VCaP (cell line): Measurements from ENCODE around the gene CAP2.

Source experiments
- H3K27ac ChIP-seq: fragments of 450-650 bp; 2 replicates; pipeline ENCODE4 v1.5.1; 2017
- TF ChIP-seq, protein P1 (sequence below): fragments of 450-650 bp; conservative IDR thresholded peaks from 2 replicates; pipeline ENCODE4 v1.5.1; 2017; ENCODE audit warnings: mild to moderate bottlenecking, moderate library complexity

The CAP2 gene

DNA sequence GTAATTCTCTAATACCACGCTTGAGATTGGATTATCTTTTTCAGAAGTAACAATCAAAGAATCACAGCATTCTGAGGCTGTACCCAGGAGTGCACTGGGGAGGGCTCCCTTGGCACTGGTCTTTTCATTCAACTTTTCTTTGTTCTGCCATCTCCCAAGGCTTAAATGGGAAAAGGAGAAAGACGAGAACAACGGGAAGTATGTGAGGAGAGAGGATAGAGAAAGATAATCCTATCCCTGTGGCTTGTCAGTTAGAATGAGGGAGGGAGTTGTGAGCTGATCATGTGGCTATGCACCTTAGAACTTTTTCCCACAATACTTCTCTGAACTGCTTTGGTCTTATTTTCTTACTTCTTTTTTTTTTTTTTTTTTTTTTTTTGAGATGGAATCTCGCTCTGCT is 83.1 kb downstream of the CAP2 start:
- H3K27ac ChIP-seq, result no peak overlapping the region
- TF ChIP-seq, protein P1, sequence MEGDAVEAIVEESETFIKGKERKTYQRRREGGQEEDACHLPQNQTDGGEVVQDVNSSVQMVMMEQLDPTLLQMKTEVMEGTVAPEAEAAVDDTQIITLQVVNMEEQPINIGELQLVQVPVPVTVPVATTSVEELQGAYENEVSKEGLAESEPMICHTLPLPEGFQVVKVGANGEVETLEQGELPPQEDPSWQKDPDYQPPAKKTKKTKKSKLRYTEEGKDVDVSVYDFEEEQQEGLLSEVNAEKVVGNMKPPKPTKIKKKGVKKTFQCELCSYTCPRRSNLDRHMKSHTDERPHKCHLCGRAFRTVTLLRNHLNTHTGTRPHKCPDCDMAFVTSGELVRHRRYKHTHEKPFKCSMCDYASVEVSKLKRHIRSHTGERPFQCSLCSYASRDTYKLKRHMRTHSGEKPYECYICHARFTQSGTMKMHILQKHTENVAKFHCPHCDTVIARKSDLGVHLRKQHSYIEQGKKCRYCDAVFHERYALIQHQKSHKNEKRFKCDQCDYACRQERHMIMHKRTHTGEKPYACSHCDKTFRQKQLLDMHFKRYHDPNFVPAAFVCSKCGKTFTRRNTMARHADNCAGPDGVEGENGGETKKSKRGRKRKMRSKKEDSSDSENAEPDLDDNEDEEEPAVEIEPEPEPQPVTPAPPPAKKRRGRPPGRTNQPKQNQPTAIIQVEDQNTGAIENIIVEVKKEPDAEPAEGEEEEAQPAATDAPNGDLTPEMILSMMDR, result no peak

DNA sequence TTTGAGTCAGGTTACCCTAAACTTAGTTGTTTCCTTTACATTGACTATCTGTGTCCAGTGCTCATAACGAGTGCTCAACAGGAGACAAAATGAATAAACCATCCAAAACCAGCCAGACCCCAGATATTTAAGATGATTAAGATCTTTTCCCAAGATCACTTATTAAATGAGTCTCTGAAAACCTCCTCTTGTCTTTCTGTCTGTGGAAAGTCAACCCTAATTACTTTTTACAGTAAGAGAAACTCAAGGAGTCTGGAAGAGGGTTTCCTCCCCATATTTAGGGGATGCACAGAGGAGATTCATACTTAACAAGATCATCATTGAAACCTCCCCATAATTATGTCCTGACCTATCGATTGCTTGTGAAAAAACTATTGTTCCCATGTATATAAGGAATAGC is 84.0 kb downstream of the CAP2 start:
- TF ChIP-seq, protein P1, result no peak
- no peak overlapping the region for H3K27ac ChIP-seq

DNA sequence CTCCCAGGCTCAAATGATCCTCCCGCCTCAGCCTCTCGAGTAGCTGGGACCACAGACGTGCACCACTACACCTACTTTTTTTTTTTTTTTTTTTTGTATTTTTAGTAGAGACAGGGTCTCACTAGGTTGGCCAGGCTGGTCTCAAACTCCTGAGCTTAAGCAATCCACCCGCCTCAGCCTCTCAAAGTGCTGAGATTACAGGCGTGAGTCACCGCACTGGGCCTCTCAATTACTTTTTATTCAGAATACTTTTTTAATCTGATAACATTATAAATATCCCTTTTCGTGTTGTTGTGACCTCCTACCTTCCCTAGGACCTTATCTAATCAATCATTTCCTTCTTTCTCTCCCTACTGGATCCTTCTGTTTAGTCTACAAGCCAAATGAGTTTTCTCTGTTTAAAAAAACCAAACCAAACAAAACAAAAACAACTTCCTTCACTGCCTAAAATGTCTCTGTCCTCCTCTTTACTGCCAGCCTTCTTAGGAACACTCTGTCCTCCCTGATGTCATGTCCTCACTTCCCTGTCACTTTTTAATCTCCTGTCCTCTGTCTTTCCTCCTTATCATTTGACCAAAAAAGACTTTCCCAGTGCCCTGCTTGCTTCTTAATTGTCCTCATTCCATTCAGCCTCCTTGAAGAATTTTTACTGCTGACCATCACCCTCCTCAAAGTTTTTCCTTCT is 85.0 kb downstream of the CAP2 start:
- no peak overlapping the region for H3K27ac ChIP-seq
- TF ChIP-seq, protein P1, result no peak

DNA sequence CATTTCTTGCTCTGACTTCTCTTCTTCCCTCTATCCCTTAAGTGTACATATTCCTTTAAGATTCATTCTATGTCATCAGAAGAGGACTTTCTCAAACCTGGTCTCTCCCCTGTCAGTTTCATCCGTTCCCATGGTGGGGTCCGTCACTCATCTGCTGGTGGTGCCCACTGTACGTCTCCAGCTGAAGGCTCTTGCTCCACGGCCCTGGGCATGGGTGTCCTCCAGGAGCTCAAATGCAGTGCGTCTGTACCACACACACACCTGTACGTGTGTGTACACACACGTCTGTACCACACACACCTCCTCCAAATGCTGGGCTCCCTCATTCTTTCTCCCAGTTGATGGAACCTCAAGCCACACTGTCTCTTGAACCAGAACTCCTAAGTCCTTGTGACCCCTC is 85.6 kb downstream of the CAP2 start:
- TF ChIP-seq, protein P1, result no peak
- H3K27ac ChIP-seq, result no peak overlapping the region

DNA sequence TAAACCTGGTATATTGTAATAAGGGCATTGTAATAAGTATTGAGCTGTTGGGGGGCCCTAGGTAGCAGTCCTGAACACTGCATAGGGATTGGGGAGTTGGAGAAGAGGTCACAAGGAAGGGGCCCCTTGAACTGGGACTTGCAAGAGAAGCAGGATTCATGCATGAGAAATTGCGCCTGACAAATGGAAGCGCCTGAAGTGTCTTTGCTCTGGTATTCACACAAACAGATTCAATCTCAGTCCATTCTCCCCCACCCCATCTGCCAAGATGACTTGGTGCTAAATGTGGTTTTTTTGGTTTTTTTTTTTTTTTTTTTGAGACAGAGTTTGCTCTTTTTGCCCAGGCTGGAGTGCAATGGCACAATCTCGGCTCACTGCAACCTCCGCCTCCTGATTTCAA is 87.1 kb downstream of the CAP2 start:
- TF ChIP-seq, protein P1, result no peak

DNA sequence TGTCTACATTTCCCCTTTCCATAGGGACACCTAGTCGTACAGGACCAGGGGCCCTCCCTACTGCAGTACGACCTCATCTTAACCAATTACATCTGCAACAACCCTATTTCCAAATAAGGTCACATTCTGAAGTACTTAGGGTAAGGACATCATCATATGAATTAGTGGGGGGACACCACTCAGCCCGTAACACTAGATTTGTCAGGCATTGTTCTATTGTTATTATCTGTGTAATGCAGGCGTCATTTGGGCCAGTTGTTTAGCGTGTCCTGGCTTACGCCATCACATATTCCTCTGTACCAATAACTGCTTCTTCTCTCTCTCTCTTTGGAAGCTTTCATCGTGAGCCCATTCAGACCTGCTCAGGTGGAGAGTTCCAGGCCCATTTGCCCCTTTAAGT is 89.3 kb downstream of the CAP2 start:
- TF ChIP-seq, protein P1, result no peak
- no peak overlapping the region for H3K27ac ChIP-seq

More for the DNA sequence above, 87.1 kb downstream of the CAP2 start:
- H3K27ac ChIP-seq, result no peak overlapping the region

DNA sequence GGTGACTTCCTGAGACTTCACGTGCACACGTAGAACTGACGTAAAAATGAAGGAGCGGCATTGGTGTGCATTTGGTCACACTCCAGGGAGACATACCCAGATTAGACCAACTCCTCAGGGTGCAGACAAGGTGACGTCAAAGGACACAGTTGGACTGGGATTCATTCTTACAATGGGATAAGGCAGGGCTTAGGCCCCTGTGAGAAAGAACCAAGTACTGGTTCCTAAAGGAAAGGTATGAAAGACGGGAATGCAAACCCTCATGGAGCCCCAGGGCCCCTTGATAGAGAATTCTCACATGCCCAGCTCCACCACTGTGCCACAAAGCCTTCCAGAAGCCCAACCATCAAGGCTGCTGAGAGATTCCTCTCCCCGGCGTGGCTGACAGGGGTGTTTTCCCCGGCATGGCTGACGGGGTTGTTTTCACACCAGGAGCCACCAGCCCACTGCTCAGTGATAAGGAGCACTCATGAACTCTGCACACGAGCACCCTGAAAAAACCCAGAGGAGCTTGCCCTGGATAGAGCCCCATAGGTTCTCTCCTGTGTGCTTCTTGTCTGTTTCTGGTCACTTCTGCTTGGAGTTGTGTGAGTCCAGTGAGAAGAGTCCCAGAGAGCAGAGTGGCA is 90.1 kb downstream of the CAP2 start:
- H3K27ac ChIP-seq, result no peak overlapping the region
- TF ChIP-seq, protein P1, result no peak
